ENCODE results near the gene LITAFD. TPM values are rescaled to one million over a fixed set of nuclear protein-coding genes. Genes with fewer than 3 reads are reported as not detected.
A peak's percentile ranks its signal among the peaks of the same experiment; 100 is the strongest.
"Not testable (repeated sequence)": the region's sequence is repeated elsewhere in the genome, so short reads cannot be mapped to it uniquely, and the experiment has no call there.

LITAFD gene
- not detected for polyA plus RNA-seq (2013, experiment 1 of 2)
- not detected for polyA plus RNA-seq (2013, experiment 2 of 2)

GRCh38 chr16:8882041-8882617 lies at the start of gene LITAFD:
TSS of gene LITAFD (plus strand) at chr16:8882351. CDS start at chr16:8884356, 2,005 bp downstream.
- Histone ChIP-seq H3K79me2 (ENCODE audit: control insufficient read depth, insufficient read depth, low read length) (no peaks in the 10 kb centered on the region), H3K4ac (ENCODE audit: low read depth, low read length) (no peak within 1 kb of the TSS), H3K56ac (ENCODE audit: low read length) (no peak within 1 kb of the TSS), H3K9ac (ENCODE audit: low read length) (no peak within 1 kb of the TSS), H3K4me3 (ENCODE audit: low read length) (no peak within 1 kb of the TSS), H4K5ac (ENCODE audit: low read length) (no peak within 1 kb of the TSS), H3K23ac (ENCODE audit: low read length) (no peak within 1 kb of the TSS), H2BK120ac (ENCODE audit: low read depth, low read length) (no peak within 1 kb of the TSS), H3K79me1 (ENCODE audit: low read length) (no peaks in the 10 kb centered on the region), H3K36me3 (ENCODE audit: control insufficient read depth, insufficient read depth, low read length) (no peaks in the 10 kb centered on the region), H4K8ac (ENCODE audit: low read depth, low read length) (no peak within 1 kb of the TSS), H3K27ac (ENCODE audit: low read depth, low read length) (no peak within 1 kb of the TSS), H3K27me3 (ENCODE audit: insufficient read depth, low read length, poor library complexity) (no peaks in the 10 kb centered on the region), H2AK5ac (ENCODE audit: low read length) (no peak within 1 kb of the TSS), H3K4me2 (ENCODE audit: low read length) (no peak within 1 kb of the TSS), H3K18ac (ENCODE audit: low read length) (no peak within 1 kb of the TSS), H3K4me1 (ENCODE audit: control insufficient read depth, low read depth, low read length) (no peaks in the 10 kb centered on the region), H2BK5ac (ENCODE audit: low read length) (no peak within 1 kb of the TSS), H2BK15ac (replicated peaks; ENCODE audit: low read depth) (no peak within 1 kb of the TSS)
- WGBS (ENCODE audit: extremely low coverage, insufficient coverage, low lambda C conversion rate): no CpG with 5 or more reads among the region's 10 CpGs
- DNase-seq: no peak

- Histone ChIP-seq H3K4ac (ENCODE audit: low read depth, low read length) (no peak overlapping the region), H2AK5ac (ENCODE audit: low read length) (no peak overlapping the region), H2BK15ac (replicated peaks; ENCODE audit: low read depth) (no peak overlapping the region), H3K79me1 (ENCODE audit: low read length) (peaks cover 1% of the 10 kb centered on the region), H4K5ac (ENCODE audit: low read length) (no peak overlapping the region), H3K4me2 (ENCODE audit: low read length) (no peak overlapping the region), H4K8ac (ENCODE audit: low read depth, low read length) (no peak overlapping the region), H3K36me3 (ENCODE audit: control insufficient read depth, insufficient read depth, low read length) (peaks cover 6% of the 10 kb centered on the region), H3K18ac (ENCODE audit: low read length) (no peak overlapping the region), H3K27me3 (ENCODE audit: insufficient read depth, low read length, poor library complexity) (no peaks in the 10 kb centered on the region), H2BK5ac (ENCODE audit: low read length) (no peak overlapping the region), H3K27ac (ENCODE audit: low read depth, low read length) (peak overlapping the region; percentile 36), H3K56ac (ENCODE audit: low read length) (peak overlapping the region; percentile 65), H3K4me1 (ENCODE audit: control insufficient read depth, low read depth, low read length) (peaks cover 10% of the 10 kb centered on the region), H2BK120ac (ENCODE audit: low read depth, low read length) (no peak overlapping the region), H3K79me2 (ENCODE audit: control insufficient read depth, insufficient read depth, low read length) (peaks cover 4% of the 10 kb centered on the region), H3K4me3 (ENCODE audit: low read length) (no peak overlapping the region), H3K23ac (ENCODE audit: low read length) (no peak overlapping the region), H3K9ac (ENCODE audit: low read length) (peak overlapping the region; percentile 24)
- no peak for DNase-seq
- no CpG with 5 or more reads among the region's 16 CpGs for WGBS (ENCODE audit: extremely low coverage, insufficient coverage, low lambda C conversion rate)
These were observed 49.4 kb upstream of the LITAFD start for GRCh38 chr16:8832717-8833105.

- not testable (repeated sequence) for H3K79me2 ChIP-seq (ENCODE audit: control insufficient read depth, insufficient read depth, low read length); H2AK5ac ChIP-seq (ENCODE audit: low read length); H3K79me1 ChIP-seq (ENCODE audit: low read length); H3K23ac ChIP-seq (ENCODE audit: low read length); H2BK15ac ChIP-seq (replicated peaks; ENCODE audit: low read depth); H3K4me3 ChIP-seq (ENCODE audit: low read length); H2BK120ac ChIP-seq (ENCODE audit: low read depth, low read length); H3K18ac ChIP-seq (ENCODE audit: low read length); H3K4me2 ChIP-seq (ENCODE audit: low read length); H3K56ac ChIP-seq (ENCODE audit: low read length); H4K5ac ChIP-seq (ENCODE audit: low read length); H3K27ac ChIP-seq (ENCODE audit: low read depth, low read length); H4K8ac ChIP-seq (ENCODE audit: low read depth, low read length); H3K36me3 ChIP-seq (ENCODE audit: control insufficient read depth, insufficient read depth, low read length); H3K9ac ChIP-seq (ENCODE audit: low read length); H3K4me1 ChIP-seq (ENCODE audit: control insufficient read depth, low read depth, low read length); H2BK5ac ChIP-seq (ENCODE audit: low read length); H3K4ac ChIP-seq (ENCODE audit: low read depth, low read length); H3K27me3 ChIP-seq (ENCODE audit: insufficient read depth, low read length, poor library complexity)
- DNase-seq: peak; percentile 48
- WGBS (ENCODE audit: extremely low coverage, insufficient coverage, low lambda C conversion rate): no CpG with 5 or more reads among the region's 7 CpGs
These were observed 45.4 kb upstream of the LITAFD start for GRCh38 chr16:8836797-8837196.

- H3K4ac ChIP-seq (ENCODE audit: low read depth, low read length); H4K8ac ChIP-seq (ENCODE audit: low read depth, low read length); H3K27me3 ChIP-seq (ENCODE audit: insufficient read depth, low read length, poor library complexity); H3K9ac ChIP-seq (ENCODE audit: low read length); H2BK120ac ChIP-seq (ENCODE audit: low read depth, low read length); H3K79me2 ChIP-seq (ENCODE audit: control insufficient read depth, insufficient read depth, low read length); H2BK15ac ChIP-seq (replicated peaks; ENCODE audit: low read depth); H3K56ac ChIP-seq (ENCODE audit: low read length); H3K4me3 ChIP-seq (ENCODE audit: low read length); H2BK5ac ChIP-seq (ENCODE audit: low read length); H3K4me1 ChIP-seq (ENCODE audit: control insufficient read depth, low read depth, low read length); H3K18ac ChIP-seq (ENCODE audit: low read length); H3K23ac ChIP-seq (ENCODE audit: low read length); H4K5ac ChIP-seq (ENCODE audit: low read length); H3K4me2 ChIP-seq (ENCODE audit: low read length); H2AK5ac ChIP-seq (ENCODE audit: low read length); H3K36me3 ChIP-seq (ENCODE audit: control insufficient read depth, insufficient read depth, low read length); H3K79me1 ChIP-seq (ENCODE audit: low read length); DNase-seq: not testable (repeated sequence)
- H3K27ac ChIP-seq (ENCODE audit: low read depth, low read length): peak overlapping the region; percentile 57
- WGBS (ENCODE audit: extremely low coverage, insufficient coverage, low lambda C conversion rate): no CpG with 5 or more reads among the region's 15 CpGs
These were observed 44.6 kb upstream of the LITAFD start for GRCh38 chr16:8837594-8837993.

GRCh38 chr16:8842016-8842415 lies 40.1 kb upstream of the LITAFD start:
- not testable (repeated sequence) for H3K36me3 ChIP-seq (ENCODE audit: control insufficient read depth, insufficient read depth, low read length); H3K79me2 ChIP-seq (ENCODE audit: control insufficient read depth, insufficient read depth, low read length); H3K79me1 ChIP-seq (ENCODE audit: low read length); H3K4me2 ChIP-seq (ENCODE audit: low read length); H4K8ac ChIP-seq (ENCODE audit: low read depth, low read length); H2AK5ac ChIP-seq (ENCODE audit: low read length); H2BK120ac ChIP-seq (ENCODE audit: low read depth, low read length); H4K5ac ChIP-seq (ENCODE audit: low read length); H3K9ac ChIP-seq (ENCODE audit: low read length); DNase-seq; H3K56ac ChIP-seq (ENCODE audit: low read length); H3K27me3 ChIP-seq (ENCODE audit: insufficient read depth, low read length, poor library complexity); H2BK15ac ChIP-seq (replicated peaks; ENCODE audit: low read depth); H2BK5ac ChIP-seq (ENCODE audit: low read length); H3K18ac ChIP-seq (ENCODE audit: low read length); H3K27ac ChIP-seq (ENCODE audit: low read depth, low read length); H3K4me1 ChIP-seq (ENCODE audit: control insufficient read depth, low read depth, low read length); H3K4me3 ChIP-seq (ENCODE audit: low read length); H3K4ac ChIP-seq (ENCODE audit: low read depth, low read length); H3K23ac ChIP-seq (ENCODE audit: low read length)
- no CpG with 5 or more reads among the region's 4 CpGs for WGBS (ENCODE audit: extremely low coverage, insufficient coverage, low lambda C conversion rate)

- H4K8ac ChIP-seq (ENCODE audit: low read depth, low read length); H3K27me3 ChIP-seq (ENCODE audit: insufficient read depth, low read length, poor library complexity); H2BK15ac ChIP-seq (replicated peaks; ENCODE audit: low read depth); H3K4ac ChIP-seq (ENCODE audit: low read depth, low read length); H3K4me2 ChIP-seq (ENCODE audit: low read length); H3K9ac ChIP-seq (ENCODE audit: low read length); H3K4me1 ChIP-seq (ENCODE audit: control insufficient read depth, low read depth, low read length); H3K23ac ChIP-seq (ENCODE audit: low read length); H2BK5ac ChIP-seq (ENCODE audit: low read length); H3K4me3 ChIP-seq (ENCODE audit: low read length); H2BK120ac ChIP-seq (ENCODE audit: low read depth, low read length); H3K36me3 ChIP-seq (ENCODE audit: control insufficient read depth, insufficient read depth, low read length); H3K56ac ChIP-seq (ENCODE audit: low read length); DNase-seq; H3K27ac ChIP-seq (ENCODE audit: low read depth, low read length); H3K18ac ChIP-seq (ENCODE audit: low read length); H3K79me1 ChIP-seq (ENCODE audit: low read length); H2AK5ac ChIP-seq (ENCODE audit: low read length); H4K5ac ChIP-seq (ENCODE audit: low read length); H3K79me2 ChIP-seq (ENCODE audit: control insufficient read depth, insufficient read depth, low read length): not testable (repeated sequence)
- no CpG with 5 or more reads among the region's 12 CpGs for WGBS (ENCODE audit: extremely low coverage, insufficient coverage, low lambda C conversion rate)
These were observed 38.9 kb upstream of the LITAFD start for GRCh38 chr16:8843296-8843695.

Data from mesendoderm (in vitro differentiated cells).